Stimulated activated CD4-positive, alpha-beta T cell treated with anti-CD3 and anti-CD28 coated beads, Interleukin-12 subunit alpha, Interleukin-12 subunit beta, amount 100 ng/mL, for 4 hours (primary cell): Measurements from ENCODE around the gene C1orf174.

Source experiments
- DNase-seq: peaks from one replicate; pipeline ENCODE4 v3.0.0-alpha.2; 2020

The C1orf174 gene

GRCh38 chr1:3864884-3865283 lies 35.2 kb downstream of the C1orf174 start:
- DNase-seq, result no peak

GRCh38 chr1:3863231-3863935 lies 36.7 kb downstream of the C1orf174 start:
- DNase-seq, result no peak

DNA sequence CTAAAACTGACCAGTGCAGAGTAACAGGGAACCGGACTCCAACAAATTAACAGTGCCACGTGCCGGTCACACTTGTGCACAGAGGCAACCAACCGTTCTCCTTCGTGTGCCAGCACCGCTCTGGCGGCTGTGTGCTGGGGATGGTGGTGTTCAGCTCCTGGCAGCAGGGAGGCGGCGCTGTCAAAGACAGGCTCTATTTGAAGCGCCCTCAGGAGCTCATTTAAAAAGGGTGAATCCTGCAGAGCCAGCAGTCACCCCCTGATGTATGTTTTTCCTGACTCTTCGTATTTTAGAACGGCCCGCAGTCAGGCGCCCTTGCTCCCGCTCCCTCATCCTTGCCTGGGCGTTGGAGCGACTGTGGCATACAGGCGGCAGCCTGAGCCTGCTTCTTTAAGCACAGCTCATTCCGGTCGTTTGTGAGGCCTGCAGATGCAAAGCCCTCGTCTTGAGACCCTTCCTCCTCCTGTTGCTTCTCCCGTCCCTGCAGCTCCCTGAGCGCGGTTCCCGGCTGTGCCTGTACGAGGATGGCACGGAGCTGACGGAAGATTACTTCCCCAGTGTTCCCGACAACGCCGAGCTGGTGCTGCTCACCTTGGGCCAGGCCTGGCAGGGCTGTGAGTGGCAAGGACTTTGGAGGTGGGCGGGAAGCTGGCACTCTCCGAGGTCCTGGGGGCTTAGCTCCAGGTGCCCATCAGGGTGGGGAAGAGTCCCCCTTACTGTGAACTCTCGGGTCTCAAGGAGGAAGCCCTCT lies 41.7 kb downstream of the C1orf174 start:
- no peak for DNase-seq

DNA sequence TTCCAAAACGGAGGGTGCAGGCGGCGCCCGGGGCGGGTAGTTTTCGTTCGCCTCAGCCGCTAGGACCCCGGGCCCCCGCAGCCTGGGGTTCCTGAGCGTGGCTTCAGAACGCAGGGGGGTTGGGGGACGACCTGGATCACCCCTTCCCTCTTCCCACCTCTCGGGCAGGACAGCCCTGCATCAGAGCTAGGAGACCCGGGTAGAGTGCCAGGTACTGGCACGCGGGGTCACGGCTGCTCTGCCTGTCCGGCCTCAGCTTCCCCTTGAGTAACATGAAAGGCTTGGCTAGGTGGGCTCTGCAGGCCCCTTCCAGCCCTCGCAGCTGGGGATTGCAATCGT lies 42.3 kb downstream of the C1orf174 start:
- DNase-seq, result no peak

GRCh38 chr1:3856923-3857790 lies 42.9 kb downstream of the C1orf174 start, which contains the start of the genes CEP104 and DFFB:
Gene CEP104, minus strand, starts transcription at chr1:3857211. Its CDS starts 4,804 bp downstream, at chr1:3852407.
Gene DFFB, plus strand, starts transcription at chr1:3857476. Its CDS starts 128 bp downstream, at chr1:3857604.
- peak; percentile 93 for DNase-seq

DNA sequence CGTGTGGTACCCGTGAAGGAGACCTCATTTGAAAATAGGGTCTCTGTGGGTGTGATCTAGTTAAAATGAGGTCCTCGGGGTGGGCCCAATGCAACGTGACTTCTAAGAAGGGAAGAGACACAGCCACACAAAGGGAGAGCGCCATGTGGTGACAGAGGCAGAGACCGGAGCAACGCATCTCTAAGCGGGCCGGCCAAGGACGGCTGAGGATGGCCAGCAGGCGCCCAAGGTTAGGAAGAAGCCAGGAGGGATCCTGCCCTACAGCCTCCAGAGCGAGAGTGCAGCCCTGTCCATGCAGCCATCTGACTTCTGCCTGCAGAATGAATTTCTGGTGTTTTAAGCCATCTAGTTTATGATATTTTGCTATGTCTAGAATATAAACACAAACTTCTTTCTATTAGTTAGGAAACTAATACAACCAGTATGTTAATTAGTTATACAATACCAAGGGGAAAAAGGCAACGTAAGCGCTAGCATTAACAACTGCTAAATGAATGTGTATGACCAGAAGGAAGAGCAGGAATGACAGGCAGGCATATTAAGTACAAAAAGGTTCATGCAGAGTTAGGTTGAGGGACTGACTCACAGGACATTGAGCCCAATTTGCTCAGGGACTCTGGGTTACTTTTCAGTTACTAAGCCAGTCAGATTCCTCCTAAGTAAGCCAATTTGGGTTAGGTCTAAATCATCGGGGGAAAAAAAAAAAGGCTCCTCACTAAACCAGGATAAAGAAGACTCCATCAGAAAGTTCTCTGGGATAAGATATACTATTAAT lies 47.2 kb downstream of the C1orf174 start:
- no peak for DNase-seq

DNA sequence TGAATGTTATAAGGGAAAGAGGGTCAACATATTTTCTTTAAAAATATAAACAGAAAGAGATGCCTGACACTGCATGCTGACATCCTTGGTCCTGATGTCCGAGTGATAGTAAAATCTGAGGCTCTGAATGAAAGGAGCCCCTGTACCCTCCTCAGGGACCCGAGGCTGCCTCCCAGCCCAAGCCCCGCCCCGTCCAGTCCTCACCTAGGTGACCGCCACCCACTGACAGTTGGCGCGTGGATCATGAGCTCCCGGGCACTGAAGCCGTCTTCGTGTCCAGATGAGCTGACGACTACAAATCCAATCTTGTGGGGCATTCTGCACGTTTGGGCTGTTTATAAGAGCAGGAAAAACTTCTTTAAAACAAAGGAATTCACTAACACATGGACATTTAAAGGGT lies 48.0 kb downstream of the C1orf174 start:
- DNase-seq, result no peak

DNA sequence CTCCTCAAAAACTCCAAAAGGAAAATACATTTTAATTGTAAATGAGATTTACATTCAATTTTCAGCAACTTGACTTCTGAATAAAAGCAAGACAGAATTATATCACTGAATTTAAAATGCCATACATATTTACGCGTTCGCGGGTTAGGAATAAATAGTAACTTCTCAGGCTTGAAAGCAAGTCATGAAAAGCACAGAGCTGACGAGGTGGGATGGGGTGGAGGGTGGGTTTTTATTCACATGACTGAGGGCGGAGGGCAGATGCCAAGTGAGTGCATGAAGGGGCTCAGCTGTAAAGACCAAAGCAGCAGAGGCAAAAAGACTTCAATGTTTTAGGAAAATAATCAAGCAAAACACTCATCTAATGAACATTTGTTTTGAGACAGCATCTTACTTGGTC lies 48.8 kb downstream of the C1orf174 start:
- DNase-seq, result no peak

- DNase-seq, result no peak
Measured at GRCh38 chr1:3850857-3851256, 49.2 kb downstream of the C1orf174 start.

GRCh38 chr1:3847081-3847480 lies 53.0 kb downstream of the C1orf174 start:
- no peak for DNase-seq

- DNase-seq, result no peak
Measured at GRCh38 chr1:3846541-3846940, 53.5 kb downstream of the C1orf174 start.

DNA sequence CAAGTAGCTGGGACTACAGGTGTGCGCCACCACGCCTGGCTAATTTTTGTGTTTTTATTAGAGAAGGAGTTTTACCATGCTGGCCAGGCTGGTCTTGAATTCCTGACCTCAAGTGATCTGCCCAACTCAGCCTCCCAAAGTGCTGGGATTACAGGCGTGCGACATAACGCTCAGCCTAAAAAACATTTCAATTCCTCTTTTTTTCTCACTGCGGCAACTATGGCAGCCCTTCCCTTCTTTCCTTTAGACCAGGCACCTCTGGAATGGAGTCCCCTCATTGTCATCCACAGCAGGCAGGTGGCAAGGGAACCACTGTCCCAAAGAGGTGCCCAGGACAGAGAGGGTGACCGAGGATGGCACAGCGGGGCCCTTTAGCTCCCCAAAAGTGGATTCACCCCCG lies 57.2 kb downstream of the C1orf174 start:
- DNase-seq, result no peak

- no peak for DNase-seq
Measured at GRCh38 chr1:3841491-3841890, 58.6 kb downstream of the C1orf174 start.
